Endothelial cell of umbilical vein (primary cell): Measurements from ENCODE around the gene SLC12A9. TPM values are rescaled to one million over a fixed set of nuclear protein-coding genes. Genes with fewer than 3 reads are reported as not detected.

Experiments
- BruUV-seq: library from RNA; stranded (reverse); fragments of 400-500 nt; replicated peaks from 2 replicates; lab custom pipeline; 2021; lab: Mats Ljungman, UMichigan
- CTCF ChIA-PET: fragments of 300-600, 350-600 bp; sonication (Branson Sonifier 250); formaldehyde crosslinking; loops from one replicate; lab custom pipeline; 2021; ENCODE audit warnings: antibody characterized with exemption, inconsistent platforms; lab: Charles Lee
- POLR2A ChIA-PET: fragments of 300-600, 350-600 bp; sonication (Branson Sonifier 250); formaldehyde crosslinking; loops from one replicate; lab custom pipeline; 2021; ENCODE audit warnings: antibody characterized with exemption, inconsistent platforms; lab: Charles Lee
- DNase-seq: peaks from one replicate; pipeline ENCODE4 v3.0.0-alpha.2; 2011; ENCODE audit warnings: low read depth, low spot score
- FAIRE-seq: peaks from 2 replicates; lab custom pipeline; 2011; peaks lifted over from hg19 to GRCh38; lab: Jason Lieb, UNC
- H2AFZ ChIP-seq: 2 replicates; pipeline ENCODE4 v1.6.0; 2012; ENCODE audit warnings: low read depth, low read length, control low read depth, inconsistent platforms
- H3K27ac ChIP-seq: 2 replicates; pipeline ENCODE4 v1.5.1; 2011; ENCODE audit warnings: low read depth, mild to moderate bottlenecking, control low read depth, low read length, moderate library complexity; ENCODE audit not compliant: insufficient read depth
- H3K27me3 ChIP-seq, 2 experiments: 2 replicates each; pipeline versions ENCODE4 v1.6.0 to v1.6.1; 2011; ENCODE audit warnings: low read length in 2 of 2, mixed read lengths in 1 of 2; ENCODE audit not compliant: control insufficient read depth in 2 of 2, insufficient read depth in 2 of 2
- H3K36me3 ChIP-seq, 2 experiments: 2 replicates in 1 of 2; 3 replicates in 1 of 2; pipeline ENCODE4 v1.5.1; 2011; ENCODE audit warnings: low read length in 2 of 2, mild to moderate bottlenecking in 1 of 2, moderate library complexity in 1 of 2; ENCODE audit not compliant: control insufficient read depth in 2 of 2, insufficient read depth in 2 of 2; ENCODE audit errors: extremely low read depth in 1 of 2
- H3K4me1 ChIP-seq: 3 replicates; pipeline ENCODE4 v1.5.1; 2011; ENCODE audit warnings: mild to moderate bottlenecking, low read length; ENCODE audit not compliant: control insufficient read depth, insufficient read depth; ENCODE audit errors: extremely low read depth
- H3K4me2 ChIP-seq: 2 replicates; pipeline ENCODE4 v1.6.1; 2011; ENCODE audit warnings: low read length, control low read depth, mixed read lengths; ENCODE audit not compliant: insufficient read depth
- H3K4me3 ChIP-seq, 3 experiments: fragments of 200-600 bp in 1 of 3; sonication (generic), shearing (Covaris generic) in 1 of 3; replicated peaks in 1 of 3; 2 replicates each; pipeline ENCODE4 v1.5.1; 2011 to 2016; ENCODE audit warnings: control low read depth in 3 of 3, low read length in 3 of 3, mild to moderate bottlenecking in 2 of 3, inconsistent platforms in 1 of 3, low read depth in 1 of 3, moderate library complexity in 1 of 3; ENCODE audit not compliant: insufficient read depth in 1 of 3
- H3K79me2 ChIP-seq: 2 replicates; pipeline ENCODE4 v1.6.0; 2012; ENCODE audit warnings: low read length, inconsistent platforms; ENCODE audit not compliant: control insufficient read depth, insufficient read depth
- H3K9ac ChIP-seq: replicated peaks from 2 replicates; pipeline ENCODE3; 2011; ENCODE audit warnings: low read length, control low read depth; ENCODE audit not compliant: insufficient read depth; ENCODE audit errors: extremely low read depth
- H3K9me1 ChIP-seq: replicated peaks from 3 replicates; pipeline ENCODE4 v1.6.0; 2011; ENCODE audit warnings: mild to moderate bottlenecking, low read length; ENCODE audit not compliant: control insufficient read depth, insufficient read depth; ENCODE audit errors: extremely low read depth
- H3K9me3 ChIP-seq: replicated peaks from 2 replicates; pipeline ENCODE4 v1.5.1; 2012; ENCODE audit warnings: low read length, inconsistent platforms; ENCODE audit not compliant: control insufficient read depth, insufficient read depth
- H4K20me1 ChIP-seq: replicated peaks from 2 replicates; pipeline ENCODE3; 2011; ENCODE audit warnings: mild to moderate bottlenecking, low read length; ENCODE audit not compliant: control insufficient read depth, insufficient read depth; ENCODE audit errors: extremely low read depth
- EZH2 ChIP-seq: IDR thresholded peaks from 2 replicates; pipeline ENCODE4 v1.6.1; 2012; ENCODE audit warnings: borderline replicate concordance, low read depth, mild to moderate bottlenecking, moderate library complexity, low read length, inconsistent platforms; ENCODE audit not compliant: severe bottlenecking
- FOS ChIP-seq: IDR thresholded peaks from 2 replicates; pipeline ENCODE4 v1.6.1; 2011; ENCODE audit warnings: mild to moderate bottlenecking, low read length, moderate library complexity, borderline replicate concordance; ENCODE audit not compliant: insufficient read depth
- GATA2 ChIP-seq: IDR thresholded peaks from 2 replicates; pipeline ENCODE4 v1.7.0; 2011; ENCODE audit warnings: low read depth, mild to moderate bottlenecking, moderate library complexity, mixed read lengths, low read length; ENCODE audit not compliant: insufficient read length, insufficient read depth
- JUN ChIP-seq: IDR thresholded peaks from 2 replicates; pipeline ENCODE4 v1.6.1; 2011; ENCODE audit warnings: borderline replicate concordance, low read depth; ENCODE audit not compliant: insufficient read length, insufficient read depth
- MYC ChIP-seq: IDR thresholded peaks from one replicate; pipeline ENCODE4 v1.6.1; 2011; ENCODE audit warnings: mild to moderate bottlenecking, low read depth, low read length
- POLR2A ChIP-seq: IDR thresholded peaks from 2 replicates; pipeline ENCODE4 v1.6.1; 2012; ENCODE audit warnings: low read depth, mild to moderate bottlenecking, control low read depth, low read length
- POLR2AphosphoS5 ChIP-seq: IDR thresholded peaks from 2 replicates; pipeline ENCODE4 v1.6.1; 2012; ENCODE audit warnings: low read depth, mild to moderate bottlenecking, control low read depth, low read length, moderate library complexity; ENCODE audit not compliant: insufficient read depth
- dilution Hi-C: fragments of 300-500 bp; cut with MboI; formaldehyde crosslinking; loops from one replicate; pipeline ENCODE4 v1.15.0; 2019; ENCODE audit warnings: low sequenced_read_pairs; ENCODE audit not compliant: extremely low pct_ligation_motif_present
- intact Hi-C: fragments of 100-400 bp; cut with micrococcal nuclease; formaldehyde crosslinking; loops from one replicate; pipeline ENCODE4 v1.10.0; 2022
- polyA plus RNA-seq, 4 experiments: library from polyadenylated mRNA; depleted of rRNA in 3 of 4; stranded (reverse) in 3 of 4; unstranded in 1 of 4; fragments of >200 nt; gene quantifications; 2 replicates each; pipeline versions ENCODE4 v1.2.1 to v1.2.3, GENCODE V29; 2011 to 2012; ENCODE audit warnings: missing spikeins in 1 of 4
- total RNA-seq: library from RNA; stranded (reverse); gene quantifications from 2 replicates; pipeline ENCODE4 v1.2.3, GENCODE V29; 2021
- TF ChIP-seq, protein P1 (sequence below), 2 donors: IDR thresholded peaks; 1 replicate in 1 of 2; 2 replicates in 1 of 2; pipeline ENCODE4 v1.5.1; 2011; ENCODE audit warnings: low read length in 2 of 2, mild to moderate bottlenecking in 2 of 2, moderate library complexity in 2 of 2, control low read depth in 1 of 2, inconsistent platforms in 1 of 2, low read depth in 1 of 2; ENCODE audit not compliant: insufficient read depth in 1 of 2; ENCODE audit errors: extremely low read depth in 1 of 2
- TF ChIP-seq, protein P2 (sequence below): IDR thresholded peaks from 2 replicates; pipeline ENCODE4 v1.6.1; 2011; ENCODE audit not compliant: insufficient read depth, insufficient read length

SLC12A9 gene
- total and polyA plus RNA-seq, 2 donors (not counting 3 experiments of a cell fraction or from before 2014, with no cell fraction given) = 35.0 to 37.0 TPM

DNA sequence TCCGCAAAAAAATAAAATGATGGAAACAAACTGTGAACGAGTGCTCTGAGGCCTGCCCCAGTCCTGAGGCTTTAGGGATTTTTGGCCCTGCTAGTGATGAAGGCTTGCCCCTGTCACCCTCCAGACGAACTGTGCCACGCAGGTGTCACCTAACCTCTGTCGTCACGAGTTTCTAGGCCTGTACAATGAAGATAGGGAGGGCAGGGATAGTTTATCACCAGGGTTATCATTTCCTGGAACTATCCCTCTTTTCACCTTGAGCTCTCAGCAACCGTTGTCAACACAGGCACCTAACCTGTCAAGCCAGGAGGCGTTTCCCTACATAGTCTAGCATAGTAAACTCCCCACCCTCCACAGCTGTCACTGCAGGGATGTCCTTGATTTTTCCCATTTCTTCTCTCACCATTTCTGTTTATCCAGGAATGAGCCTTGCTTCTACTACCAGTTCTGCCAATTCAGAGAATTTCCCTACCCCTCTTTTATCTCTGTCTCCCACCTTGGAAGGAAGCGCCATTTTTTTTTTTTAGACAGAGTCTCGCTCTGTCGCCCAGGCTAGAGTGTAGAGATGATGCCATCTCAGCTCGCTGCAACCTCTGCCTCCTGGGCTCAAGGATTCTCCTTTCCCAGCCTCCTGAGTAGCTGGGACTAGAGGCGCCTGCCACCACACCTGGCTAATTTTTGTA lies 45.4 kb downstream of the SLC12A9 start:
- H3K79me2 ChIP-seq = no peaks in the 10 kb centered on the region
- TF ChIP-seq POLR2AphosphoS5 (no peak), FOS (no peak), MYC (no peak), JUN (no peak), POLR2A (no peak), EZH2 (no peak), GATA2 (no peak)
- TF ChIP-seq, protein P1, sequence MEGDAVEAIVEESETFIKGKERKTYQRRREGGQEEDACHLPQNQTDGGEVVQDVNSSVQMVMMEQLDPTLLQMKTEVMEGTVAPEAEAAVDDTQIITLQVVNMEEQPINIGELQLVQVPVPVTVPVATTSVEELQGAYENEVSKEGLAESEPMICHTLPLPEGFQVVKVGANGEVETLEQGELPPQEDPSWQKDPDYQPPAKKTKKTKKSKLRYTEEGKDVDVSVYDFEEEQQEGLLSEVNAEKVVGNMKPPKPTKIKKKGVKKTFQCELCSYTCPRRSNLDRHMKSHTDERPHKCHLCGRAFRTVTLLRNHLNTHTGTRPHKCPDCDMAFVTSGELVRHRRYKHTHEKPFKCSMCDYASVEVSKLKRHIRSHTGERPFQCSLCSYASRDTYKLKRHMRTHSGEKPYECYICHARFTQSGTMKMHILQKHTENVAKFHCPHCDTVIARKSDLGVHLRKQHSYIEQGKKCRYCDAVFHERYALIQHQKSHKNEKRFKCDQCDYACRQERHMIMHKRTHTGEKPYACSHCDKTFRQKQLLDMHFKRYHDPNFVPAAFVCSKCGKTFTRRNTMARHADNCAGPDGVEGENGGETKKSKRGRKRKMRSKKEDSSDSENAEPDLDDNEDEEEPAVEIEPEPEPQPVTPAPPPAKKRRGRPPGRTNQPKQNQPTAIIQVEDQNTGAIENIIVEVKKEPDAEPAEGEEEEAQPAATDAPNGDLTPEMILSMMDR (IDR thresholded peaks at IDR 0.05; ENCODE audit: extremely low read depth in 1 of 2, insufficient read depth in 1 of 2, low read depth in 1 of 2, low read length in 2 of 2) = no peak
- TF ChIP-seq, protein P2, sequence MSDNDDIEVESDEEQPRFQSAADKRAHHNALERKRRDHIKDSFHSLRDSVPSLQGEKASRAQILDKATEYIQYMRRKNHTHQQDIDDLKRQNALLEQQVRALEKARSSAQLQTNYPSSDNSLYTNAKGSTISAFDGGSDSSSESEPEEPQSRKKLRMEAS = no peak
- FAIRE-seq = no peak
- no peaks in the 10 kb centered on the region for H4K20me1 ChIP-seq
- no peak overlapping the region for H3K9ac ChIP-seq
- POLR2A ChIA-PET = interaction anchor here (0.7 kb wide), 1 partner anchor 53 kb away, joined by 3 read pairs; no protein-coding TSS in a partner anchor
- peaks cover 9 to 19% of the 10 kb centered on the region in 2 experiments for H3K27me3 ChIP-seq
- no peaks in the 10 kb centered on the region for H3K9me1 ChIP-seq
- CTCF ChIA-PET = interaction anchor here (0.6 to 3.0 kb wide), 8 partner anchors 151 to 835 kb away, joined by 3 to 57 read pairs (median 4); no protein-coding TSS in a partner anchor
- H3K27ac ChIP-seq = no peak overlapping the region
- no peaks in the 10 kb centered on the region for H3K36me3 ChIP-seq
- no peak overlapping the region for H3K4me2 ChIP-seq
- no TSS peak for BruUV-seq
- no peak overlapping the region for H3K4me3 ChIP-seq
- intact Hi-C loops = loop anchor here (1.0 to 10.0 kb wide), 3 partner anchors 161 to 397 kb away; partner anchors contain the start of gene VGF
- H2AFZ ChIP-seq = no peak overlapping the region
- dilution Hi-C loops = no loop called here
- H3K4me1 ChIP-seq = peaks cover 5% of the 10 kb centered on the region
- no peak for DNase-seq
- H3K9me3 ChIP-seq = no peaks in the 10 kb centered on the region
